Neuronal stem cell (in vitro differentiated cells): ENCODE data around the gene P2RX3.

Experiments
- DNase-seq: peaks from one replicate; pipeline ENCODE4 v3.0.0-alpha.2; 2013; ENCODE audit warnings: low spot score
- H2AFZ ChIP-seq: one replicate; pipeline ENCODE4 v1.6.1; 2013; ENCODE audit warnings: mild to moderate bottlenecking, low read length, inconsistent platforms
- H2AK5ac ChIP-seq: 2 replicates; pipeline ENCODE4 v1.6.1; 2013; ENCODE audit warnings: low read depth, mild to moderate bottlenecking, inconsistent platforms, low read length, moderate library complexity, mixed read lengths
- H2BK120ac ChIP-seq: 2 replicates; pipeline ENCODE4 v1.6.1; 2013; ENCODE audit warnings: low read depth, mild to moderate bottlenecking, inconsistent platforms, low read length, moderate library complexity, mixed read lengths
- H2BK12ac ChIP-seq: one replicate; pipeline ENCODE4 v1.6.1; 2013; ENCODE audit warnings: low read length, inconsistent platforms
- H2BK15ac ChIP-seq: 2 replicates; pipeline ENCODE4 v1.6.1; 2013; ENCODE audit warnings: mild to moderate bottlenecking, low read length, inconsistent platforms, mixed read lengths
- H2BK5ac ChIP-seq: one replicate; pipeline ENCODE4 v1.6.1; 2013; ENCODE audit warnings: inconsistent platforms, mild to moderate bottlenecking, low read length, moderate library complexity
- H3K14ac ChIP-seq: one replicate; pipeline ENCODE4 v1.6.1; 2013; ENCODE audit warnings: low read length, inconsistent platforms
- H3K18ac ChIP-seq: 2 replicates; pipeline ENCODE4 v1.6.1; 2013; ENCODE audit warnings: low read length, inconsistent platforms
- H3K23ac ChIP-seq: 2 replicates; pipeline ENCODE4 v1.6.1; 2013; ENCODE audit warnings: low read depth, mild to moderate bottlenecking, mixed read lengths, low read length, inconsistent platforms; ENCODE audit not compliant: poor library complexity
- H3K27ac ChIP-seq: replicated peaks from 3 replicates; pipeline ENCODE4 v1.5.1; 2013; ENCODE audit warnings: low read length, inconsistent platforms
- H3K27me3 ChIP-seq, 3 experiments: 2 replicates each; pipeline ENCODE4 v1.6.1; 2013; ENCODE audit warnings: low read length in 3 of 3, mild to moderate bottlenecking in 2 of 3, inconsistent platforms in 1 of 3, low read depth in 1 of 3, mixed read lengths in 1 of 3, moderate library complexity in 1 of 3; ENCODE audit not compliant: control insufficient read depth in 3 of 3, insufficient read depth in 3 of 3
- H3K36me3 ChIP-seq, 2 donors: replicated peaks in 1 of 2; 2 replicates each; pipeline ENCODE4 v1.6.1; 2013; ENCODE audit warnings: low read length in 2 of 2; ENCODE audit not compliant: control insufficient read depth in 2 of 2, insufficient read depth in 2 of 2
- H3K4ac ChIP-seq: 2 replicates; pipeline ENCODE4 v1.6.1; 2013; ENCODE audit warnings: inconsistent platforms, mild to moderate bottlenecking, low read length, moderate library complexity
- H3K4me1 ChIP-seq, 2 donors: 1 replicate in 1 of 2; 2 replicates in 1 of 2; pipeline ENCODE4 v1.6.1; 2013; ENCODE audit warnings: low read length in 2 of 2, low read depth in 1 of 2; ENCODE audit not compliant: control insufficient read depth in 2 of 2, insufficient read depth in 1 of 2
- H3K4me2 ChIP-seq: one replicate; pipeline ENCODE4 v1.6.1; 2013; ENCODE audit warnings: mild to moderate bottlenecking, low read length, inconsistent platforms; ENCODE audit not compliant: insufficient read depth, poor library complexity, severe bottlenecking
- H3K4me3 ChIP-seq, 2 donors: 2 replicates each; pipeline ENCODE4 v1.5.1; 2013; ENCODE audit warnings: low read length in 2 of 2, mild to moderate bottlenecking in 2 of 2, inconsistent platforms in 1 of 2, moderate library complexity in 1 of 2
- H3K79me1 ChIP-seq: one replicate; pipeline ENCODE4 v1.6.1; 2013; ENCODE audit warnings: low read depth, mild to moderate bottlenecking, inconsistent platforms, low read length, moderate library complexity
- H3K9ac ChIP-seq: one replicate; pipeline ENCODE4 v1.6.1; 2013; ENCODE audit warnings: mild to moderate bottlenecking, low read depth, low read length, inconsistent platforms; ENCODE audit not compliant: poor library complexity
- H3K9me3 ChIP-seq, 2 donors: replicated peaks in 1 of 2; 2 replicates each; pipeline versions ENCODE3 to v1.6.1; 2013; ENCODE audit warnings: low read length in 2 of 2, mild to moderate bottlenecking in 2 of 2, inconsistent platforms in 1 of 2, low read depth in 1 of 2, mixed read lengths in 1 of 2, moderate library complexity in 1 of 2; ENCODE audit not compliant: control insufficient read depth in 2 of 2, insufficient read depth in 1 of 2
- H4K8ac ChIP-seq: one replicate; pipeline ENCODE4 v1.6.1; 2013; ENCODE audit warnings: low read depth, mild to moderate bottlenecking, inconsistent platforms, low read length, moderate library complexity
- H4K91ac ChIP-seq: one replicate; pipeline ENCODE4 v1.6.1; 2013; ENCODE audit warnings: low read length, low read depth, mild to moderate bottlenecking, inconsistent platforms; ENCODE audit not compliant: poor library complexity
- WGBS, 2 donors: extraction: QIAGEN DNeasy Blood & Tissue Kit; methylation state at CpG; one replicate each; pipeline ENCODE4 v1.1.7; 2013; ENCODE audit warnings: missing lambda C conversion rate in 2 of 2, mixed read lengths in 1 of 2; ENCODE audit not compliant: insufficient read length in 2 of 2, insufficient replicate concordance in 1 of 2; ENCODE audit errors: extremely low coverage in 2 of 2; 5-methylcytosine and 5-hydroxymethylcytosine counted together

The P2RX3 gene

GRCh38 chr11:57416436-57416835, 78.3 kb downstream of the P2RX3 start:
- no peak overlapping the region for H3K4me3 ChIP-seq
- no peak overlapping the region for H2AK5ac ChIP-seq
- no peak overlapping the region for H3K23ac ChIP-seq
- H4K8ac ChIP-seq, result no peak overlapping the region
- H4K91ac ChIP-seq, result no peak overlapping the region
- no peak overlapping the region for H3K27ac ChIP-seq
- no peak for DNase-seq
- WGBS, 2 donors, result no CpG with 5 or more reads among the region's 3 CpGs
- H3K79me1 ChIP-seq, result no peaks in the 10 kb centered on the region
- no peaks in the 10 kb centered on the region for H3K27me3 ChIP-seq
- H2AFZ ChIP-seq, result no peak overlapping the region
- H2BK5ac ChIP-seq, result no peak overlapping the region
- no peak overlapping the region for H2BK15ac ChIP-seq
- H3K36me3 ChIP-seq, result peaks cover 22 to 77% of the 10 kb centered on the region in 2 donors
- no peak overlapping the region for H2BK120ac ChIP-seq
- no peak overlapping the region for H2BK12ac ChIP-seq
- no peaks in the 10 kb centered on the region for H3K9me3 ChIP-seq
- H3K4me2 ChIP-seq, result no peak overlapping the region
- H3K9ac ChIP-seq, result no peak overlapping the region
- H3K4ac ChIP-seq, result no peak overlapping the region
- H3K4me1 ChIP-seq, result no peaks in the 10 kb centered on the region
- no peak overlapping the region for H3K18ac ChIP-seq
- H3K14ac ChIP-seq, result no peak overlapping the region

- Histone ChIP-seq H3K23ac (no peak overlapping the region), H2AFZ (no peak overlapping the region), H3K9ac (no peak overlapping the region), H3K4me1 (no peaks in the 10 kb centered on the region), H3K18ac (no peak overlapping the region), H2BK15ac (no peak overlapping the region), H2BK12ac (no peak overlapping the region), H3K27ac (no peak overlapping the region), H2BK5ac (no peak overlapping the region), H2BK120ac (no peak overlapping the region), H3K4me2 (no peak overlapping the region), H2AK5ac (no peak overlapping the region), H3K14ac (no peak overlapping the region), H3K4me3 (no peak overlapping the region), H3K4ac (no peak overlapping the region), H3K36me3 (peaks cover 22 to 71% of the 10 kb centered on the region in 2 donors), H3K9me3 (no peaks in the 10 kb centered on the region), H3K79me1 (no peaks in the 10 kb centered on the region), H3K27me3 (no peaks in the 10 kb centered on the region), H4K91ac (peak overlapping the region; percentile 57), H4K8ac (no peak overlapping the region)
- DNase-seq, result no peak
- WGBS, 2 donors, result no CpG with 5 or more reads among the region's 4 CpGs
Measured at GRCh38 chr11:57417056-57417455, 78.9 kb downstream of the P2RX3 start.

- H2BK120ac ChIP-seq, result no peak overlapping the region
- no peak overlapping the region for H3K14ac ChIP-seq
- no peak overlapping the region for H2AK5ac ChIP-seq
- H4K91ac ChIP-seq, result no peak overlapping the region
- no peak overlapping the region for H3K18ac ChIP-seq
- H2BK5ac ChIP-seq, result no peak overlapping the region
- no peak overlapping the region for H3K27ac ChIP-seq
- H3K4me2 ChIP-seq, result no peak overlapping the region
- H3K9ac ChIP-seq, result no peak overlapping the region
- no peak overlapping the region for H2AFZ ChIP-seq
- H3K23ac ChIP-seq, result no peak overlapping the region
- H2BK15ac ChIP-seq, result no peak overlapping the region
- H3K79me1 ChIP-seq, result no peaks in the 10 kb centered on the region
- peaks cover 22 to 70% of the 10 kb centered on the region in 2 donors for H3K36me3 ChIP-seq
- no peaks in the 10 kb centered on the region for H3K9me3 ChIP-seq
- H3K4ac ChIP-seq, result no peak overlapping the region
- H4K8ac ChIP-seq, result no peak overlapping the region
- H3K4me1 ChIP-seq, result no peaks in the 10 kb centered on the region
- H3K27me3 ChIP-seq, result no peaks in the 10 kb centered on the region
- H2BK12ac ChIP-seq, result no peak overlapping the region
- no peak for DNase-seq
- no peak overlapping the region for H3K4me3 ChIP-seq
Measured at GRCh38 chr11:57418131-57418530, 80.0 kb downstream of the P2RX3 start.

GRCh38 chr11:57419146-57419545, 81.0 kb downstream of the P2RX3 start:
- H3K79me1 ChIP-seq, result no peaks in the 10 kb centered on the region
- H3K14ac ChIP-seq, result no peak overlapping the region
- H3K27me3 ChIP-seq, result no peaks in the 10 kb centered on the region
- no peak overlapping the region for H3K4me3 ChIP-seq
- no peak overlapping the region for H4K91ac ChIP-seq
- no peak overlapping the region for H3K4me2 ChIP-seq
- no peak for DNase-seq
- no peak overlapping the region for H3K23ac ChIP-seq
- H2AK5ac ChIP-seq, result no peak overlapping the region
- no peak overlapping the region for H3K18ac ChIP-seq
- no peak overlapping the region for H3K4ac ChIP-seq
- no peak overlapping the region for H2BK15ac ChIP-seq
- no peaks in the 10 kb centered on the region for H3K4me1 ChIP-seq
- no peak overlapping the region for H2AFZ ChIP-seq
- no peak overlapping the region for H3K9ac ChIP-seq
- no peak overlapping the region for H2BK12ac ChIP-seq
- no peak overlapping the region for H4K8ac ChIP-seq
- H3K36me3 ChIP-seq, result peaks cover 17 to 67% of the 10 kb centered on the region in 2 donors
- H3K9me3 ChIP-seq, result no peaks in the 10 kb centered on the region
- no peak overlapping the region for H2BK5ac ChIP-seq
- no peak overlapping the region for H2BK120ac ChIP-seq
- WGBS, 2 donors, result no CpG with 5 or more reads among the region's 3 CpGs
- H3K27ac ChIP-seq, result no peak overlapping the region
